ENCODE data around the gene LRRC49.

LRRC49 gene

DNA sequence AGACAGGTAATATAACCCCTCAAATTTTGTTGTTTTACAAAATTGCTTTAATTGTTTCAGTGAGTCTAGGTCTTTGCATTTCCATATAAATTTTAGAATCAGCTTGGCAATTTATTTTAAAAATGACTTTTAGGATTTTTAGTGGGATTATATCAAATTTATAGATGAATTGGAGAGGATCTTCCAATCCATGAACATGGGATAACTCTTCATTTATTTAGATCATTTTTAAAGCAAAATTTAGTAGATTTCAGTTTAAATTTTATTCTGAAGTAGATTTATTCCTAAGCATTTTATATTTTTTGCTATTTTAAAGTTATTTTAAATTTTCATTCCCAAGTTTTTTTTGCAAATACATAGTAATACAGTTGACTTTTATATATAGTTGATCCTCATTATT lies 164.5 kb downstream of the LRRC49 start:
- no peak for DNase-seq

DNA sequence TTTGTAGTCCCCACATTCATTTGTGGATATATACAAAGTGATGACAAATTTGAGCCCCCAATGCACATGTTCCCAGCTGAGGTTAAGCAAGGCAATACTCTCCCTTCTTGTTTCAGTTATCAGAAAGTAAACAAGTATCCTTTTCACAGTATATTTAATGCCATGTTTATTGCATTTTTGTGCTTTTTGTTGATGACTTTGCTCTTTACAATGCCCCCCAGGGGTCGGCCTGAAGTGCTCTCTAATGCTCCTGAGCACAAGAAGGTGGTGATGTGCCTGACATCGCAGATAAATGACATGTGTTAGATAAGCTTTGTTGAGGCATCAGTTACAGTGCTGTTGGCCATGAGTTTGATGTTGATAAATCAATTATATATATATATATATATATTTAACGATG lies 165.0 kb downstream of the LRRC49 start:
- DNase-seq, result no peak

DNA sequence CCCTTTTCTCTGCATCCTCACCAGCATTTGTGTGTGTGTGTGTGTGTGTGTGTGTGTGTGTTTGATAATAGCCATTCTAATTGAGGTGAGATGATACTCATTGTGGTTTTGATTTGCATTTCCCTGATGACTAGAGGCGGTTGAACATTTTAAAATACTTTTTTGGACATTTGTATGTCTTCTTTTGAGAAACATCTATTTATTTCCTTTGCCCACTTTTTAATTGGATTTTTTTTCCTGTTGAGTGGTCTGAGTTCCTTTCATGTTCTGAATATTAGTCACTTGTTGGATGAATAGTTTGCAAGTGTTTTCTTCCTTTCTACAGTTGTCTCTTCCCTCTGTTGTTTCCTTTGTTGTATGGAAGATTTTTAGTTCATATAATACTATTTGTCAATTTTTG lies 168.4 kb downstream of the LRRC49 start:
- no peak for DNase-seq

DNA sequence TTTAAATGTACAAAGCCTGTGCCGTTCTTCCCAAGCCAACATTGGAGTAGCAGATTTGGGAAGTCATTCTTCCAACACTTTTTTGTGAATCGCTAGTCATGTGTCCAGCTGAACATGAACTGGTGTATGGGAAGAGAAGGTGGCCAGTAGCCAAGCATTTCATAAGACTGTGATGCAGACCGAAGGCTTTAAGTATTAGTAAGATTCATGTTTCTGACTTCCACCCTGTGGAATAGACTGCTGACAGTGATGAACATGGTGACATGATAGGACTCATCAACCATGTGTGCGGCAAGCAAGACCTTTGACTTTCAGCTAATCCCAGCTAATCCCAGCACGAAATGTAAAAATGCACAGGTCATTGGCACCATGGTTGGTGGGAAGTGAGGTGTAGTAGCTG lies 174.4 kb downstream of the LRRC49 start:
- no peak for DNase-seq

DNA sequence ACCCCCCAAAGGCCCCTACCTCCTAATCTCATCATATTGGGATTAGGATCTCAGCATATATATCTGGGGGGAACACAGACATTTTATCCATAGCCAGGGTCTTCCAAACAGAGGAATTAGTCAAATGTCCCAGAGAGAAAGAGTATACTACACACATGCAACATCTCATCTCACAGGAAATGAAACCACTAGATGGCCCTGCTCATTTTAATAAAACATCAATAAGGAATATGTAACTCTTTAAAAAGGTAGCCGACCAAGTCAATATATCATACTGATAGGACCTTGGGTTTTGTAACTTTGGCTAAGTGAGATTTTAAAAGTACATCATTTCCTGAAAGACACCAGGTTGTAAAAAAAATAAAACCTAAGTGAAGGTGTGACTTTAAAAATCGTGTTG lies 177.1 kb downstream of the LRRC49 start:
- no peak for DNase-seq

DNA sequence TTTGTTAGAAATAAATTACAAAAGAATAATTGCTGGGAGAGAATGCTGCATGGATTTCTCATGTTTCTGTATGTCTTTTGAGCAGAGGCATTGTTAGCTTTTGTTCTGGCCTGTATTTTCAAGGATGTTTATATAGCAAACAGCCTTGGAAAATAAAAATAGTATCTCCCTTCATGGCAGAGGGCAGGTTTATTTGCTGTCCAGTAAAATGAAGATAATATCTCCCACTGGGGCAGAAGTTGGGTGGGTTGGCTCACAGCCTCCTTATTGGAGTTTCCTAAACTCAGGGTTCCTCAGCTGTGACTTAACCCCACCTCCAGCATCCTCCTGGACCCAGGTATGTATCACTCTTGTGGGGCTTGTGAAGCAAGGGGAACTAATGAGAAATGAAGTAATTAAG lies 178.9 kb downstream of the LRRC49 start:
- no peak for DNase-seq

DNA sequence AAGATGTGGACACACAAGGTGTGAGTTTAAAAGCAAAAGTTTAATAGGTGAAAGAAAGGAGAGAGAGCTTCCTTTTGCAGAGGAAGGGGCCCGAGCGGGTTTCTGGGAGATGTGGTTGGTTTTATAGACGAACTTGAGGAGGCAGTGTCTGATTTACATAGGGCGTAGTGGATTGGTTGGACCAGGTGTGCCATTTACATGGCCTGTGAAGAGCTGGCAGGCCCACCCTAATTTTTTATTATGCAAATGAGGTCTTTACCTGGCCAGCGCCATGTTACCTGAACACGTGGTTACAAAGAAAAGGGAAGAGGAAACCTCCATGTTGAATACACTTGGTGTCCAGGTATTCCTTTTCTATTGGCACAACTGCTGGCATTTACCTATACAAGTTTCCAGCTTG lies 179.8 kb downstream of the LRRC49 start:
- DNase-seq, result no peak

DNA sequence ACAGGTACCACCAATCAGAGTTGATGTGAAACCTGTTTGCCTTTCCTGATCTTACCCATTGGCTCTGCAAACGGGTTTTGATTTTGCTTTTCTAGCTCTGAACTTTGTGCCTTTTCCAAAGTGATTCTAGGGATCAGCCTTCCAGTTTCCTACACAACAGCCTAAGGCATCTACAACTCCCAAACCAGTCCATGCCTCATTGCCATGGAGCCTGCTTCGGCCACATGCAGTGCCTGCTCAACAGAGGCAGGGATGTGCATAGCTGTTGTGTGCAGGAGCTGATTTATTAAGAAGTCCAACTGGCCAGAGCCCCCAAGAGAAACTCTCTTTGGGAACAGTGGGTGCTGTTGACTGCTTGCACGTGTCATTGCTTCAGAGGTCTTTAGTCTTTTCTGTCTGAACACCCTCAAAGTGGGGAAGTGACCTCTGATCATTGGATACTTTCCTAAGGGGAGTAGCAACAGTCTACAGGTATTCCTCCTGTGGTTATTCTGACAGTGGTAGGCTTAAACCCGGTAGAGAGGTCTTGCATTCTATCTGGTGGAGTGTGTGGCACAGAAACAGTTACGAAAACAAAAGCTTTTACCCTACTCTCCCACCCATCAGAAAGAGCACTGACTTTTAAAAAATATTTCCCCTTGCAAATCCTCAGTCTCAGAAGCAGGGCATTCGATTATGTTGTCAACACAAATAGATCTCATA lies 186.0 kb downstream of the LRRC49 start:
- no peak for DNase-seq

DNA sequence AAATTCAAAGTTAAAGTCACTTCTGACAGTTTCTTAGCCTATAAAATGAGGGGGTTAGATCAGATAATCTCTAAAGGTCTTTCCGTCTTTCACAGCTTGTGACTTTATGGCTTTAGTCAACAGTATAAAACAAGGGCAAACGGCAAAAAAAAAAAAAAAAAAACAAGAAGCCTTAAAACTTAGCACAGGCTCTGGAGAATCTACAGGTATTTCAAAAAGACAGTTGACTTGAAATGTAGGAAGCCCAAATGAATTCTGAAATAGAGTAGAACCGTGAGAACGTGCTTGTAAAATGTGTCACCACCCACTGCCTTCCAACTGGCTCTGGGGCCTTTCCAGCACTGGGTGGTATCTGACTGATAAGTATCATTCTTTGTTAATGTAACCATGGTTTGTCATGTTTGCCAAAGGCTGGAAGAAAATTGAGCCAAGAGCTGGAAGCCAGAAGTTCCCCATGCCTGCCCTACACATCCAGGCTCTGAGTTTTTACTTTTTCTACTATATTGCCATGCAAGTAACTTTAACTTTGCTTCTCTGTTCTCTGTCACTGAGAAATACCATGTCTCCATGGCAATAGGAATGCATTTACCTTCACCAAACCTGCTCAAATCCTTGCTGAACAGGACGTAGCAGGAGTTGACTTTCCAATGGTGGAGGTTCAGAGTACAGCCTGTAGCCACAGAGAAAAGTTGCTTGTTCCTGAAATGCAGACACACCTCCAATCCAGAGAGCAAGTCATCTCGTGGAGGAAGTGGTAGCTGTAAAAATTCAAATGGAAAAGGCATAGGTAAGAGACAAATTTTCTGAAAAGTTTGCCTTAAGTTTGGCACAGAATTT lies 186.8 kb downstream of the LRRC49 start:
- DNase-seq, result no peak

DNA sequence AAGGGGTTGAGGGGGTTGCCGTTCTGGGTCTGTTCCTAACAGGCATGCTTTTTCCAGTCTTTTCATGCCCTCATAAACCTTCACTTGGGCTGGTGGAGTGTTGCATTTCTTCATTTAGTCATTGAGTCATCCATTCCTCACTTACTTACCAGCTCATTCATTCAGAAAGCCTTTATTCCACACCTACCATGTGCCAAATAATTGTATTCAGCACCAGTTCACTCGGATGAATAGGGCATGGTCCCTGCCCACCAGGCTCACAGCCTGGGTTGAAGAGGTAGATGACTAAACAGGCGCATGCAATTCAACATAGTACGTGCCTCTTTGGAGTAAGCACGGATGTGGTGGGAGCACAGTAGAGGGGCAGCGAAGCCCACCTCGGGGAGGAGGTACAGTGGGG lies 187.5 kb downstream of the LRRC49 start:
- no peak for DNase-seq

DNA sequence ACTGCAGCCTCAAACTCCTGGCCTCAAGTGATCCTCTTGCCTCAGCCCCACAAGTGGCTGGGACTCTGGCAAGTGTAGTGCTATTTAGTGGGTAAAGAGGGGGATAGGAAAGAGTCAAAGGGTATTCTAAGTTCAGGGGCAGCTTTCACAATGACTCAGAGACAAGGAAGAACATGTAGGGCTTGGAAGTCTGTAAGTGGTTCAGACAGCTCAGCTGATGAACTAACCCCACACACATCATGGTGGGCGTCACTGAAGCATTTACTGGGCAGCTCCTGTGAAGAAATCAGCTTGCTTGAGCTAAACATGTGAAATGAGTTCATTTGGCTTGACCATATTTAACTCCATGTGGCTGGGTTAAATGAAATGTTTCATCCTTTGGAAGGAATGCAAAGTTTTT lies 188.1 kb downstream of the LRRC49 start:
- DNase-seq, result no peak

DNA sequence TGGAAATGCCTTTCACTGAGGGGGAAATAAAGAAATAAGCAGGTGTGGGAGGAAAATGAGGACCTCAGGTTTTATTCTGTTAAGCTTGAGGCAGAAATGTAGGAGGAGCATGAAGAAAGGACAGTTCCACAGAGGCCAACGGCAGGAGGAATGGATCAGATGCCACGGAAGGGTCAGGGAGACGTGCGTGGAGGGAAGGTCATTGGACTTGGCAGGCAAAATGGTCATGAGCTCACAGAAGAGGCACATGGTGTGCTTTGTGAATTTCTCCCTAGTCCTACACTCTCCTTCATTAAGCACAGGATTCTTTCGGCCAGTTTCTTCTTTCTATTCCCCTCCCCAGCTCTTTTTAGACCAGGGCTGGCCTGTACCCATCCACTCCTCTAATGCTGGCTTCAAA lies 190.2 kb downstream of the LRRC49 start:
- no peak for DNase-seq

DNA sequence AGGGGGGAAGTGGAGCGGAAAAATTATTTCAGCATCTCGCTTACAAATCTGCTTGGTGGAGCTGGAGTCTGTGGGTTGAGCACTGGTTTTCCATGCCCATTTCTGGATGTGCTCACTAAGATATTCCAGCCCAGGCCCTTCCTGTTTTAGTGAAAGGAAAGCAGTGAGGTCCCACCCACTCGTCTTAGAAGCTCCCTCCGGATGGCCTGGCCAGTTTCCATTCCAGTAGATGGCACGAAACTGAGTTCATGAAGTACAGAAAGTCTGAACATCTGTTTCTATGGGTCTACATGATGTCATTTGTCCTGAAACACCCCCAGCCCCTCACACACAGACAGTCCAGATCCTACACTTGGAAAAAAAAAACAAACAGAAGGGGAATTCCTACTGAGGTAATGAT lies 190.7 kb downstream of the LRRC49 start:
- DNase-seq, result no peak

DNA sequence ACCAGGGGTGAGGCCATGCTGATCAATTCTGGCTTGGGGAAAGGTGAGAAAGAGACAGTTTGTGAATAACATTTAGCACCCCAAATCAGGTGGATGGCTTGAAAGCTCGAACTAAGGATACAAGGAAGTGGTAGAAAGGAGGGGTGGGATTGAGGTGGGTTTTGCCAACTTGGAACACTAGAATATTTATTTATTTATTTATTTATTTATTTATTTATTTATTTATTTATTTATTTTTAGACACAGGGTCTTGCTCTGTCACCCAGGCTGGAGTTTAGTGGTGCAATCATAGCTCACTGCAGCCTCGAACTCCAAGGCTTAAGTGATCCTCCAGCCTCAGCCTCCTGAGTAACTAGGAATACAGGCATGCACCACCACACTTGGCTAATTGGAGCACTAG lies 191.6 kb downstream of the LRRC49 start:
- DNase-seq, result no peak

DNA sequence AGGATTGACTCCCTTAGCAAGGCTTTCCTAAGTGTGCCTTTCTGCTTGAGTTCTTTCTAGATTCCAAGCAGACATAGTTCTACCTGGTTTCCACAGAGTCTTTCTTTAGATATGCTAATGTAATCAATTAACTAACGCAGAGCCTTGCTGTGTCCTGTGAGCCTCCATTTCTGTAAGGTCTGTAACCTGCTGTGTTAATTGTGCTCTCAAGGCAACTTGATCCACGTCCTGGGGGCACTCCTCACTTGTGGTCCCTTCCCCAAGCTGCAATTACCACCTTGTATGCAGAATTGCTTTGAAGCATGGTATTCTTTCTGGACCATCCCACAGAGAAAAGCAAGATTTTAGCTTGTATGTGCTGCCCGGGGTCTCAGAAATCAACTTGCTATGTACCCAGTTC lies 193.2 kb downstream of the LRRC49 start:
- no peak for DNase-seq

DNA sequence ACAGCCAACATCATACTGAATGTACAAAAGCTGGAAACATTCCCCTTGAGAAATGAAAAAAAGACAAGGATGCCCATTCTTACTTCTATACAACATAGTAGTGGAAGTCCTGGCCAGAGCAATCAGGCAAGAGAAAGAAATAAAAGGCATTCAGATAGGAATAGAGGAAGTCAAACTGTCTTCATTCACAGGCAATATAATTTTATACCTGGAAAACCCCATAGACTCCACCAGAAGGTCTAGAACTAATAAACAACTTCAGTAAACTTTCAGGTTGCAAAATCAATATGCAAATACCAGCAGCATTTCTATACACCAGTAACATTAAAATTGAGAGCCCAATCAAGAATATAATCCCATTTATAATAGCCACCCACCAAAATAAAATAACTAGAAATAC lies 195.5 kb downstream of the LRRC49 start:
- DNase-seq, result no peak

DNA sequence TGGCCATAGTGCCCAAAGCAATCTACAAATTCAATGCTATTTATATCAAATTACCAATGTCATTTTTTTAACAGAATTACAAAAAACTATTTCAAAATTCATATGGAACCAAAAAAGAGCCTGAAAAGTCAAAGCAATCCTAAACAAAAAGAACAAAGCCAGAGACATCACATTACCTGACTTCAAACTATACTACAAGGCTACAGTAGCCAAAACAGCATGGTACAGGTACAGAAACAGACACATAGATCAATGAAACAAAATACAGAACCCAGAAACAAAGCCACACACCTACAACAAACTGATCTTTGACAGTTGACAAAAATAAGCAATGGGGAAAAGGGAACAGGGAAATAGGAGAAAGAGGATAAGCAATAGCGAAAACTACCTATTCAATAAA lies 196.1 kb downstream of the LRRC49 start:
- no peak for DNase-seq

DNA sequence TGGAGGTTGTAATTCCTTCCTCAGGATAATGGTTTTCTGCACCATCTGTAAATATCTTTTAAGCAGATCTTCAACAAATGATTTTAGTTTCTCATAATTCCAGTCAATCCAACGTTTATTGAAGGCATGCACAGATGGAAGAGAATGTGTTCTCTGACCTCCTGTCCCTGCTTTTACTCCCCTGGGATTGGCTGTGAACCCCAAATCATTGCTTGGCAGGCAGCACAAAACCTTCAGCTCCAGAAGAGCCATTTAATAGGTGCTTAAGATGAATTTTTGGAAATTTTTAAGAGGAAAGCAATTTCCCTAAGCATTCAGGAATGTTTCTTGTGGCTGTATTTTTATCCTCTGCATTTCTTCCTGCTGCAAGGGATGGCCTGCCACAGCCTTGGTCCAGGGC lies 197.2 kb downstream of the LRRC49 start:
- no peak for DNase-seq

DNA sequence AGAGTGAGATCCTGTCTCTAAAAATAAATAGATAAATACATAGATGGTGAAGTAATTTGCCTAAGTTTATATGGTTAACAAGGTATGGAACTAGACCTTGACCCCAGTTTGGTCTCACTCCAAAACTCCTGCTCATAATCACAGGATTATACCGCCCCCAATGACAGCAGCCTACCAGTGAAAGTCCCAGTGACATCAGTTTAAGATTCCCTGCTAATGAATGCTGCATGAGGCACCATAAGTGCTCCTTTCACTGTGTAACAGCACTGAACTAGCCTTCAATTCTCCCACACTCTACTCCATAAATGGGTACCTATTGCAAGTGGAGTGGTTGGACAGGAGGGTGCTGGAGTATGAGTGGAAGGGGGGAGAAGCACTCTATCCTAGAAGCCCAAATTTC lies 199.0 kb downstream of the LRRC49 start:
- no peak for DNase-seq

DNA sequence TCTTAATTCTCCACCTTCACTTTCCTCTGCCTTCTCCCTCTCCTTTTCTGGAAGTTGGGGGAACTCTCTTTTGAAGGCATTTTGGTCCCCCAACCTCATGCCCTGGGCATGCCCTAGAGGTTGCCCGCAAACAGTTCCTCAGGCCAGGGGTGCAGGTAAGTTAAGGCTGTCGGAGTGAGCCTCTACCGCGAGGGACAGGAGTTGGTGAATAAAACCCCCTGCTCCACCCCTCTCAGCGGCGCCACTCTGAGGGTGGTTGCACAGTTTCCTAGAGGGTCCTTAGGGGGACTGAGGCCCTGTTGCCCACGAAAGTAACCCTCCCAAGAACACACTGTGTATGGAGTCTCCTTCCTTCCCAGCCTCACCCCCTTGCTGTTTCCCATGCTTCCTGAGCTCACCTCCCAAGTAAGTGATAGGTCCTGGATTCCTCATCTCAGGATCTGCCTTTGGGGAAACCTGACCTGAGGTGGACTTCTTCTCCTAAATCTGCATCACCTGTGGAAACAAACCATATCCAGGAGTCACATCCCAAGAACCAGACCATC lies 199.5 kb downstream of the LRRC49 start:
- no peak for DNase-seq

DNA sequence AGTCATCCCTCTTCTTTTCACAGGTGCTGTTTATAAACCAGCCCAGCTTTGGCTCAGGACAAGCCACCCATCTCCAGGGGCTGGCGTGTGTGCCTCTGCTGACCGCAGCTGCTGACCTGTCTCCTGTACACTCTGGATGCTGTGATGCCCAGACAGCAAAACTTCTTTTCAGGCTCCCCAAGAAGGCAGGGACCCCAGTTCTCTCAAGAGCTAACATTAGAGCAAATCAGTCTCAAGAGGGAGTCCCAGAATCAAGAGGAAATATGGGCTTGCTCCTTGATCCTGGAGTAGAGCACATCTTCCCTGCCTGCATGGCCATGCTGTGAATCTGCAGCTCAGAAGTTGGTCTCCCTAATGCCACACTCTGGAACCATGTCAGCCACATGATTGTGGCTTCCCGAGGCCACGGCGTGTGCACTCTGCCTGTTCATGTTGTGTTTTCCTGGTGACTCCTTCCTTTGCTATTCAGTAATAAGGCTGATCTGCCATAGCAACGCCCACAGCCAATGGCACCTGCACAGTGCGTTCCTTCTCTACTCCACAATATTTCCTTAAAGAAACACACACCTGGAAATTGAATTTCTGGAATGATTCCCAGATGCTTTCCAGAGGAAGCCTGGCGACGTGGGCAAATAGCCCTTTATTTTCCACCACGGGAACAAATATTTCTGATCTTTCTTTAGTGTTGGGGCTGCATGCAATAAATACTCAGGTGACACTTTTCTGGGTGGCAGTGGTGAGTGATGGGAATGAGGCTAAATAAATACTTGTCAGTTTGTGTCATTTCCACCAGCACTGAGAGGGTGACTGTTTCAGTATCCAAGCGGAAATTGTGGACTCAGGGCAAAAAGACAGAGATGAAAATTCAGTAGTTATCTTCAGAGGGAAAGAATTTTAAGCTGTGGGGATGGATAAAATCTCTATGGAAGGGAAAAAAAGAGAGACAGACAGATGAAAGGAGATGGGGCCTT lies 200.7 kb downstream of the LRRC49 start:
- no peak for DNase-seq

DNA sequence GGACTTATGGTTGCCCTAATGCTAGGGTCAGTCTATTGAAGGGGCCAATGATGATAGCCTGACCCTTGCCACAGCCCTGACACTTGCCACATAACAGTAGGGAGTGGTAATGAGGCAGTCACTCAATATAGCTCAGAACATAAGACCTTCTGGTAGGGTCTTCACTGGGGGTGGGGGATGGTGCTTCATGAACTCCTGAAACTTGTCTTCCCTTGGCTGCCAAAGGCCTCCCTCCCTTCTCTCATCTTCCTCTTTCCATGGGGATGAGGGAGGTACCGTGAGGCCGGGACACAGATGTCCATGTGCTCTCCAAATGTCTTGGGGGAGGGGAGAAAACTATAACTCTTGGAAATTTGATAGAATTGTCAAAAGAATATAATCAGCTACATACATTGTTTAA lies 201.5 kb downstream of the LRRC49 start:
- no peak for DNase-seq

DNA sequence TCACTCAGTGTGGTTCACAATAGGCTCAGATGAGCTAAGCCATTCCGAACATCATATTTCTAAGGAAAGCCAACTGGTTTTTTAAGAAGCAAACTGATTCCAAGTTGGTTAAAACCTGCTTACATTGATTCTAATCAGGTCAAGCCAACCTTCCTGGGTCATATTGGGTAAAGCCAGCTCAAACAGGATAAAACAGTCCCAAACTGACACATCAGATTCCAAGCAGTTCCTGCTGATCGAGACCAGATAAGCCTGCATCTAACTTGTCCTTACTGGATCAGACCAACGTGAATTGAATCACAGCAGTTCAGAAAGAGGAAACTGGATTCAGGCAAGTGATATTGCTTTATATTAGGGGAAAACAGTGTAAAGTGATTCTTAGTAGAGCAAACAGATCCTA lies 204.1 kb downstream of the LRRC49 start:
- no peak for DNase-seq
